GM19468 (cell line): ENCODE data around the gene BROX.
A peak's percentile ranks its signal among the peaks of the same experiment; 100 is the strongest.
"Not testable (repeated sequence)": the region's sequence is repeated elsewhere in the genome, so short reads cannot be mapped to it uniquely, and the experiment has no call there.

Source experiments
- ATAC-seq: cut with Tn5 transposase; IDR thresholded peaks from one replicate; pipeline ENCODE4 v1.9.1; 2021; ENCODE audit warnings: mild to moderate bottlenecking, moderate library complexity, moderate number of reproducible peaks; ENCODE audit not compliant: unreplicated experiment; ENCODE audit errors: extremely low read depth

Gene BROX, protein sequence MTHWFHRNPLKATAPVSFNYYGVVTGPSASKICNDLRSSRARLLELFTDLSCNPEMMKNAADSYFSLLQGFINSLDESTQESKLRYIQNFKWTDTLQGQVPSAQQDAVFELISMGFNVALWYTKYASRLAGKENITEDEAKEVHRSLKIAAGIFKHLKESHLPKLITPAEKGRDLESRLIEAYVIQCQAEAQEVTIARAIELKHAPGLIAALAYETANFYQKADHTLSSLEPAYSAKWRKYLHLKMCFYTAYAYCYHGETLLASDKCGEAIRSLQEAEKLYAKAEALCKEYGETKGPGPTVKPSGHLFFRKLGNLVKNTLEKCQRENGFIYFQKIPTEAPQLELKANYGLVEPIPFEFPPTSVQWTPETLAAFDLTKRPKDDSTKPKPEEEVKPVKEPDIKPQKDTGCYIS

DNA sequence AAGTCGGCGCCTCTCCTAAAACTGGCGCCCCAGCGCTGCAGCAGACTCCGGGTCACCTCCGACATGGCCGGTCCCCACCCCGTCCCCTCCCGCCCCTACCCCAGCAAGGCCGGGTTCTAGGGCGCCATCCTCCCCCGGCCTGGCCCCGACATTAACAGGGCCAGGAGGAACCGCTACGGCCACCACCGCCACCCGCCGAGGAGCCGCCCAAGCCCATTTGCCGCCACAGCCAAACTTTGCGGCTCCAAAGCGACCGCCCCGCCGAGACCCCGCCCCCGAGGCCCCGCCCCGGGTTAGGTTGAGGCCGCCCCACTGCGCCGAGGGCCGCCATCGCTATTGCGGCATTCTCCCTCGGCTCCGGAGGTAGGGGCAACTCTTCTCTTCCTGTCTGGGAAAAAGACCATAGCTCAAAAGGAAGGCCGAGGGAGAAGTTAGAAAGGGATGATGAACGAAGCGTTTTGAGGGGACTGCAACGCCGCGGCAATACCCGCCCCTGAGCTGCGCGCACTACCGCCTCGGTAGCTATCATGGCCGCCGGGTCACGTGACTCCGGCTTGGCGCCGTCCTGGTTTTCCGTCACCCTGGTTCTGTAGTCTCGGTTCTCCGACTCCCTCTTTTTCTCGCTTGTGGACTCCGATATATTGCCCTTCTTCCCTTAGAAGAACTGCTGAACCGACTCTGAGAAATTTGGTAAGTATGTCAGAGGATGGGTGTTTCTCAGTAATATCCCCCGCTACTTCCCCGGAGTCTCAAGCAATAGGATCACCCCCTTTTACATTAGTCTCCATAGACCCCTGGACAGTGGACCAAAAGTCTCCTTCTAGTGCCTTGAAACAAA, at the start of gene BROX, which contains the start of gene AIDA:
Gene BROX, plus strand, starts transcription at position 312 of the 838 bp plus-strand sequence. CDS start 3,136 bp downstream, outside the sequence.
Gene AIDA, minus strand, starts transcription at position 239 of the 838 bp plus-strand sequence. Its CDS starts 174 bp downstream, at position 65.
- peak; percentile 44 for ATAC-seq

DNA sequence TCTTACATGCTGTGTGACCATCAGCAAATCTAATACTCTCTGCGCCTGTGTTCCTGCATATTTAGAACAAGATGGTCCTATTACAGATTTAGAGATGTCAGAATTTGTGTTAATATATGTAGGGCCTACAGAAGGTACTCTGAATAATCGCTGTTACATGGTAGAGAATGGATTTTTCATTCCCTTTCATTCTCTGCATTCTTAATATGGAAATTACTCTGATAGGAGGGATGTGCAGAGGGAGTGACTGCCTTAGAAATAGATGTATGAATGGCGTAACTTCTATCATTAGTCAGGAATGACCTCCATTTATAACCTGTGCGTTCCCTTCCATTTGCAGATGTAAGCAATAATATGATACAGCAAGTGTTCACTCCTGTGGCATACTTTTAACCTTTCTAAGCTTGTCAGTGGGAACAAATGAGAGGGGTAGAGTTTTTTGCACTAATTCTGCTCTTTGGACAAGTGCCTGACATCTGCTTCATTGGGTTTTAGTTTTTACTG, 48.9 kb upstream of the BROX start:
- no peak for ATAC-seq

DNA sequence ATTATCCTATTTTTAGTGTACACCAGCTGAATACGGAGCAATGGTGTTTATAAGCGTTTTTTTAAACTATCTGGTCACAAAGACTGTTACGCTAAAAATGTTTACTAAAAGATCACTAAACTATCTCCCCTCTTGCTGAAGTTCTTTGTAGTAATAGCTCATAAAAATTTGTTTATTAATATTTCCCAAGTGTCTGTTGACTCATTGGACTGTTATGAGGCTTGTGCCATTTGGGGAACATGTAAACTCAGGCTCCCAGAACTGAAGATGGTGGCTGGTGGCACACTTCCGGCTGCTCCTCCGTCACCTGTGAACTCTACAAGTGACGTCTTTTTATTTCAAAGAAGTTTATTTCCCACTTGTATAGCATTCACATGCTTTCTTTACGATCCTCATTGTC, 46.4 kb upstream of the BROX start:
- no peak for ATAC-seq

DNA sequence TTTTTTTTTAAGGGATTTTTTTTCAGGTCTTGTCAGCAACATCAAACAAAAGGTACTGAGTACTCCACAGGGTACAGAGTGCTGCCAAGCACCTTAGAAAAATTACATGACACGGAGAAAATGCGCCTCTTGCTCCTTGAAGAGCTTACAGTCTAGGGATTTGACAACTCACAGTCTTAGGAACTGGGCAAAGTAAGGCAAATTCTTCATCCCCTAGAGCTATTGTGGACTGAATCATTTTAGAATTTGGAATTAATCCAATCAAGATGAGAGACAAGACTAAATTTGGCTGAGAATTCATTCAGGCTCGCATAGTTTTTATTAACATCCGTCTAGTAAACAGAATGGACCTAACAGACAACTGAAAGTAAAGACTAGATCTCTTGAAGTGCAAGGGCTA, 44.2 kb upstream of the BROX start:
- ATAC-seq, result not testable (repeated sequence)

DNA sequence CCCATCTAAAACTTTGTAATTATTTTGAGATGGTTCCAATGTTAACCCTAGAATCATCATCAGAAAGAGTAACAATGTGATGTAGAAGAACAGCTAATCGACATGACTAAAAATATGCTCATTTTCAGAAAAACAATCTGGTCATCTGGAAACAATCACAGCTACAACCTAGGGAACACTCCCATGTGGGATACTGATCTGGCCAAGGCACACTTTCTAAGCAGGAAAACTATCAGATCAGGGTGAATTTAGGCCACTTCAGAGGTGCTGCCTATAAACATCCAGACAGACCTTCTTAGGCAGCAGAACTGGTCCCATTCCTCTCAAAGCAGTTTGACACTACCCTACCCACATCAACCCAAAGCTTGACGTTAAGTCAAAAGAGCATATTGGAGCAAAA, 43.3 kb upstream of the BROX start:
- ATAC-seq, result not testable (repeated sequence)

DNA sequence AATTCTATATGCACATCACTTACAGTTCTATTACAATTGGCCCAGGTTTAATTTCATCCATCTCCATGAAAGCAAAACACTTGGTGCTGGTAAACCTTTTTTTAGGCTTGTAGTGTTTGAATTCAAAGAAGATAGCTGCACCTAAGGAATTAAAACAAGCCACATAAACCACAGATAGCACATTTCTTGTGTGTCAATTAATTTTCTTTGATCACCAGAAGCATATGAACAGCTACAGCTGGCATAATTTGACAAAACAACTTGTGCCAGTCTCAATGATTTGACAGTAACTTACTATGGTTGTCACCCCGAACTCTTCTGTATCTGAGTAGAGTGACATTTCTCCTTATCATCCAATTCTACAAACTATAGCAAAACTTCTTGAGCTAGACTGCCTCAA, 42.3 kb upstream of the BROX start:
- ATAC-seq, result no peak

DNA sequence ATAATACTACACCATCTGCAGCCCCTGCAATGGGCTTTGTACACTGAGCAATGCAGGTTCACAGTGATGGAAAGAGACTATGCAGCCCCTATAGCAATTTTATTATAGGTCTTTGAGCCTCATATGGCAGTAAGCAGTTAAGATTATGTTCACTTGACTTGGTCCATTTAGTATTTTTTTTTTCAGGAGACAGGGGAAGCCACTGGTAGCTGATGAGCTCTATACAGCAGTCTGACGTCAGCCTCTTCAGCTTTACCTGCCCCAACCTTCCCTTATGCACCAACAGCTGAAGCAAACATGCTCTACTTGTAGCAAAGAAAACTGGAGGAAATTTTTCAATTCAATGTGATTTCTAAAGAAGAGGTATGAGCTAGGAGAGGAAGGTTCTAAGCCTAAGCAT, 32.3 kb upstream of the BROX start:
- ATAC-seq, result no peak

DNA sequence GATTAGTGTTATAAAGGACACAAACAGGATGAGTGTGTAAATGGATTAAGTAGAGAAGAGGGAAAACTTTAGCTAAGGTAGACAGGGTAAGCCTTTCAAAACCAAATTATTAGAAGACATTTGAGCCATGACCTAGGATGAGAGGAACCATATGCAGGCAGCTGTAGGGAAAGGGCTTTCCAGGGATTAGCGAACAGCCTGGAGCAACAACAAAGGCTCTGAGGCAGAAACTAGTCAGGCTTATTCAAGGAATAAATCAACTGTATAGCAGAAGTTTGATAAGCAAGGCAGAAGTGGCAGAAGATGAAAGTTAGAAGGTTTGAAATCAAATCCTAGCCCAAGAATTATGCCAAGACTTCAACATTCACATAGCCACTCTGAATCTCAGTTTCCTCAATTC, 21.3 kb upstream of the BROX start:
- no peak for ATAC-seq

DNA sequence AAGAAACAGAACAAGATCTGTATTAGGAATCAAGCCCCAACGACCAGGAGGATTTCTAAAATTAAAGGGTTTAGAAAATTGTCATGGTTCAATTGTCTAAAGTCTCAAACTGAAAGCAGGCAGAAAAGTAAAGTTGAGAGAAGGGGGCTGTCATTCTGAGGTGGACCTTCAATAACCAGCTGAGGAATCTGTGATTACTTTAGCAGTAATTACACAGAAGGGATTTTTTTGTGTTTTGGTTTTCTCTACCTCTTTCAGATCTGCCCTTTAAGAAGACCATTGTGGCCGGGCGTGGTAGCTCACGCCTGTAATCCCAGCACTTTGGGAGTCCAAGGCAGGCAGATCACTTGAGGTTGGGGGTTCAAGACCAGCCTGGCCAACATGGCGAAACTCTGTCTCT, 17.4 kb upstream of the BROX start:
- no peak for ATAC-seq

DNA sequence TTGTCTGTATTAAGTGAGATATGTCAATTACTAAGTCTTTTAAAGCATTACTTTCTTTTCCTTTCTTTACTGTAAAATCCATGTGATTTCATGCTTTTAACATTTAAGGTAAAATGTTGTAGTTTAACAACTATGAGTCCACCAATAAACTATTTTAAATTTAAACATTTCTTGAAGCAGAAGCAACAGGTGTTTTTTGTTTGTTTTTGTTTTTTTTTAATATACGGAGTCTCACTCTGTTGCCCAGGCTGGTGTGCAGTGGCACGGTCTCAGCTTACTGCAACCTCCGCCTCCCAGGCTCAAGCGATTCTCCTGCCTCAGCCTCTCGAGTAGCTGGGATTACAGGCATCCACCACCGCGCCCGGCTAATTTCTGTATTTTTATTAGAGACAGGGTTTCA, 15.6 kb upstream of the BROX start:
- ATAC-seq, result no peak

DNA sequence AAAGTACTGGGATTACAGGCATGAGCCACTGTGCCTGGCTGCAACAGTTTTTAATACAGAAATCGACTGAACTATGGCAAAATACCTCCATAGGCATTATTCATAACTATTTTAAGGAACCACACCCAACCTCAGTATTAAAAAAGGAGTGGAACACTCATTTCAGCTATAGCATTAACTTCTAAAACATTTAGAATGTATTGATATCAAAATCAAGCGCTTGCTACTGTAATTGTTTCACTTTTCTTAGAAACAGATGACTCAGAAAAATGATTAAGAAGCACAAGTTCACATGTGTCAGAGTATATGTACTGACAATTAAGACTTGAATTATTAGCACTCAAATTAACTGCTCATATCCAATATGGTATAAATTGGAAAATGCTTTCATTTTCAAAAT, 15.2 kb upstream of the BROX start:
- no peak for ATAC-seq

DNA sequence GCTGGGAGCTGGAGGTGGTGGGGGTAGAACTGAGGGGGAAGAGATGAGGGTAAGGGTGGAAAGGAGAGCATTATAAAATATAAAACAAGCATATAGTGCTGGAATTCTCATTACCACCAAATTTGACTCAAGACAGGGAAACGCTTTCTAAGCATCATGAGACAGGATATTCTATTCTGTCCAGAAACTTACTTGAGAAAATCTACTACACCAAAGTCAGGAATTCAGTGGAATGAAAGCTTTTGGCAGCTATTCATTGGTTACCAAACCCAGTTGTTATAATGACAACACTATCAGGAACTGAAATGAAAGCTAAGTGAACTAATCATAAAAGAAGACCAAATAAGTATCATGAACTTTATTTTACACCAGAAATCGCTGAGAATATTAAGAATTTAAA, 14.5 kb upstream of the BROX start:
- ATAC-seq, result no peak

DNA sequence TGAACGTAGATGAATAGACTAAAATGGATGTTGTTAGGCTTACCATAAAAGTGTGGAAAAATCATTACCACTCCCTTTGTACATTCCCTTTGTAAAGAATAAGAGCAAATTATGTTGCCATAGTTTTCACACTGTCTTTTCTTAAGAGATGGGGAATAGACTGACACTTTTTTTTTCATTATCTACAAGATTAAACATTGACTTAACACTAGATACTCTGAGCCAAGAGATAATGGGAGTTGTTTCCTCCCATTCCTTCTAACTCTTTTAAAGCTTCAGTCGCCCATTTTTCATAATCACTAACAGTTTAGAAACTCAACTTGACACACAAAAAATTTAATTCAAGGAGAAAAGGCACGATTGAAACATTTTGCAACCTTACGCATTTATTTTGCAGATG, 10.2 kb upstream of the BROX start:
- ATAC-seq, result no peak

DNA sequence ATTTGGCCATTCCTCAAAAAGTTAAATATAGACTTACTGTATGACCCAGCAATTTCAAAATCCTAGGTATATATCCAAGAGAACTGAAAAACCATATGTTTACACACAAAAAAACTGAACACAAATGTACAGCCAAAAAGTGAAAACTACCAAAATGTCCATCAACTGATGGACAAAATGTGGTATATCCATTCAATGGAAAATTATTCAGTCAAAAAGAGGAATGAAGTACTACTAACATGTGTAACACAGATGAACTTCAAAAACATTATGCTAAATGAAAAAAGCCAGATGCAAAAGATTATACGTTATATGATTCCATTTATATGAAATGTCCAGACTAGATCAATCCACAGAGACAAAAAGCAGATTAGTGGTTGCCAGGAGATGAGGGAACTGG, 8.1 kb upstream of the BROX start:
- ATAC-seq, result no peak

DNA sequence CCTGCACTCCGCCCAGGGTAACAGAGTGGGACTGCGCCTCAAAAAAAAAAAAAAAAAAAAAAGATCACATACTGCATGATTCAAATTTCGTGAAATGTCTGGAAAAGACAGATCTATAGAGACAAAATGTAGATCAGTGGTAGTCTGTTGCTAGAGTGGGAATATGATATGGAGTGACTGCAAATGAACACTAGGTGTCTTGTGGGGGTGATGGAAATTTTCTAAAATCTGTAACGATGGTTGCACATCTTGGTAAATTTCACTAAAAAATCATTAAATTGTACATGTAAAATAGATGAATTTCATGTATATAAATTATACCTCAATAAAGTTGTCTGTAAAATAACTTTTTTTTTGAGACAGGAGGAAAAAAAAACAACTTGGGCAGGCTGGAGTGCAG, 5.5 kb upstream of the BROX start:
- no peak for ATAC-seq

DNA sequence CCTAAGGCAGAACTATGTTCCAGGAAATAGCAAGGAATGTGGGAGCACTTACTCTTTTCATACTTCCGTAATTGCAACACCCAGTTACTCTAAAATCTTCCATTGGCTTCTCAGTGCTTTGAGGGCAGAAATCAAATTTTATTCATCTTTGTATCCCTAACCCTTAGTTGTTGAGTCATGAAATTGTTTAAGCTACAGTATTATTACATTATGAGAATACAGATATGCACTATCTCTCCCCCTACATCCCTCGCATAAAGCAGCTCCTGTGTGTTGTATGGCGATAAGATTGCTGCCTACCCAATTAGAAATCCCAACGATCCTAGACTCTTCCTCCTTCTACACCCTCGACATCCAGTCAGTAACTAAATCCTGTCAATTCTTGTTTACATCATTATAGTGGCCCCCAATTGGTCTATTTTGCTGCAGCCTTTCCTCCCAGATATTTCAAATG, 2.6 kb upstream of the BROX start:
- ATAC-seq, result no peak

DNA sequence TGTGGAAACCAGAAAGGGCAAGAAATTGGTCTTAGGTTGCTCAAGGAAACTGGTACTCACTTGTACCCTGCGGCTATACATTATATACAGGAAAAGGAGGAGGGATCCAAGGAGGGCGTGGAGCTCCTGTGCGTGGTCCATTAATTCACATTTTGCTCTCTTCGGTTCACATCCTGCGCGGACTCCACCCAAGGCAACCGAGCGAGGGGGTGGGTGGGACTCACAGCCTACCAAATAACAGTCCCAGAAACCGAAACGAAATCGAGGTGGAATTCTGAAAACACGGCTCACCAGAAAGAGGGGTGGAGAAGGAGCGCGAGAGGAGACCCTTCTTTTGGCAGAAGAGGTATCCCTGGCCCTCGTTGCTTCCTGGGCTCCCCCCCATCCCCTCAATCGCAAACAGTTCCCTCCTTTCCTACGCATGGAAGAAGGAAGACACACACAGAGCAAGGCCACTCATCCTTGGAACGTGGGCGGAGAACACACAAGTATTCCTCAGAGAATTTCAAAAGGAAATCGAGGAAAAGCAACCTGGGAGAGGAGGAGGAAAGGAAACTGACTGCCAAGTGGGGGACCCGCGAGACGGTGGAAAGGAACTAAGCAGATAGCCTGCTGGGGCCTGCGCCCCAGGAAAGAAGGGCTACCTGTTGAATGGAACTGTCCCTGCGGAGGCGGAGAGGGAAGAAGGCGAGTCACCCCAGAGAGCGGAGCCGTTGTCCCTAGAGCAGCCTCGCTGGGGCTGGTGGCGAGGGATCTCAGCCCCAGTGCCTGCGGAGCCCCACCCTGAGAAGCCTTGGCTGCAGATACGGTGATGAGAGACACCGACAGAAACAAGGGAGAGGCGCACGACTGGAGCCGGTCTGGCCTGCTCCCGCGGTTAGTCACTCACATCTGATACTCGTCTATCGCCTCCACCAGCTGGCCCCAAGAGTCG, 778 bp upstream of the BROX start:
- ATAC-seq, result peak; percentile 8

DNA sequence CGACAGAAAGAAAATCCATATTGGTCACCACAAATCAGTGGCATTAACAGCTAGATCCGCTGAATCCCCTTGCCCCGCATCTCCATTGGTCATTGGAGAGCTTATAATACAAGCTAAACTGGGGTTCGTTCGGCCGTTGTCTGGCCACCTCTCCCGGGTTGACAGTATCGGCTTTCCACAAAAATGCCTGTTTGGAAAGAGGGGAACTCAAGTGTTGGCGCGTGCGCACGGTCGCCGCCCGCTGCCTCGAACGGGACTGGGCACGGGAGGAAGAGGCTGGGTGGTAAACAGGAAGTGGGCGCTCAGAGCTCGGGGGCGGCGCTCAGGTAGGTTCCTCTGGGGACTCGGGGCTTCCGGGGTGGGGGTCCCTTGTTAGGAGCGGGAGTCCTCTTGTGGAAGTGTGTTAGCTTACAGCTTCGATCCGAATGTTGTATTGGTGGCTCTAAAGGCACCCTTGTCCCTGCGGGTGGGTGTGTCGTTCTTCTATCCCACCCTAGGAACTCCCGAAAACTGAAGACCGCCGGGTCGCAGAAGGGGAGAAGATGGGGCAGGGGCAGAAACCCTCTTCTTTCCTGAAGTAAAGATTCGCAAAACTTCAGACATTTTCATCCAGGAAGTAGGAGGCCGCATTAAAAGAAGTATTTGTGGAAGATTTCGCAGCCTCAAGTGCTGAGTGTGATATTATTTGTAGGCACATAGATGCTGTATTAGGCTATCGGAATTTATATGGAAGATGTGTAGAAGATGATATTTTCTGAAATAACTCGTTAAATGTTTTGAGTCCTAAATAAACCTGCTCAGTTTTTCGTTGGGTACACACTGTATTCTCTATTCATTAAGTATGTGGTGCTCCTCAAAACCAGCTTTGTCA, 962 bp downstream of the BROX start:
- ATAC-seq, result peak; percentile 68

DNA sequence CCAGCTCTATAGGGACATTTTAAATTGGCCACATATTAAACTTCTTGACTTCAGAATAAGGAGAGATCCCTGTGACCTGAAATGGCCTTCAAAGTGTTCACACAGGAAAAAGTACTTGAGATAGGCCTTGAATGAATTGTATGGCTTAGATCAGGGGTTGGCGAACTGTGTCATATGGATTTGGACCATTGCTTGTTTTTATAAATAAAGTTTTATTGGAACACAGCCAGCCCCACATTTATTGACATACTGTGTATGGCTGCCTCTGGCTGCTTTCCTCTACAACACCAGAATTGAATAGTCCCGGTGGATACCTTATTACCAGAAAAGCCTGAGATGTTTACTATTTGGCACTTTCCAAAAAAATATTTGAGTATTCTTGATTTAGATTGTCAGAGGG, 4.0 kb downstream of the BROX start:
- no peak for ATAC-seq
